Smooth muscle cell (in vitro differentiated cells): ENCODE results near the gene HOXC5. TPM values are rescaled to one million over a fixed set of nuclear protein-coding genes. Genes with fewer than 3 reads are reported as not detected.

Experiments
- DNase-seq: peaks from one replicate; lab custom pipeline; 2025; ENCODE audit not compliant: unreplicated experiment; lab: John Stamatoyannopoulos, UW
- H2AFZ ChIP-seq: fragments of 200-600 bp; sonication (generic); 2 replicates; pipeline ENCODE4 v1.6.0; 2016; ENCODE audit warnings: antibody characterized with exemption, low read depth, mild to moderate bottlenecking
- H3F3A ChIP-seq: fragments of 200-600 bp; sonication (generic); 2 replicates; pipeline ENCODE4 v1.6.0; 2017; ENCODE audit warnings: antibody characterized with exemption, low read depth
- H3K27ac ChIP-seq: fragments of 200-600 bp; sonication (generic); 2 replicates; pipeline ENCODE4 v1.5.1; 2016; ENCODE audit warnings: low read depth, mild to moderate bottlenecking
- H3K27me3 ChIP-seq: fragments of 200-600 bp; sonication (generic); 2 replicates; pipeline ENCODE4 v1.6.1; 2016; ENCODE audit warnings: low read depth, mild to moderate bottlenecking
- H3K36me3 ChIP-seq: fragments of 200-600 bp; sonication (generic); 2 replicates; pipeline ENCODE4 v1.5.1; 2016; ENCODE audit warnings: low read depth
- H3K4me1 ChIP-seq: fragments of 200-600 bp; sonication (generic); 2 replicates; pipeline ENCODE4 v1.5.1; 2016; ENCODE audit warnings: low read depth
- H3K4me2 ChIP-seq: fragments of 200-600 bp; sonication (generic); 2 replicates; pipeline ENCODE4 v1.6.0; 2016; ENCODE audit warnings: mild to moderate bottlenecking
- H3K4me3 ChIP-seq: fragments of 200-600 bp; sonication (generic); 2 replicates; pipeline ENCODE4 v1.5.1; 2016; ENCODE audit warnings: mild to moderate bottlenecking
- H3K79me2 ChIP-seq: fragments of 200-600 bp; sonication (generic); 2 replicates; pipeline ENCODE4 v1.6.0; 2016; ENCODE audit warnings: low read depth, mild to moderate bottlenecking
- H3K9ac ChIP-seq: fragments of 200-600 bp; sonication (generic); 2 replicates; pipeline ENCODE4 v1.6.0; 2016; ENCODE audit warnings: low read depth
- H3K9me3 ChIP-seq: fragments of 200-600 bp; sonication (generic); replicated peaks from 2 replicates; pipeline ENCODE4 v1.5.1; 2016; ENCODE audit warnings: low read depth
- H4K20me1 ChIP-seq: fragments of 200-600 bp; sonication (generic); 2 replicates; pipeline ENCODE4 v1.6.0; 2016; ENCODE audit warnings: low read depth
- CTCF ChIP-seq: fragments of 200-600 bp; sonication (generic); IDR thresholded peaks from 2 replicates; pipeline ENCODE4 v1.5.1; 2017; ENCODE audit warnings: borderline replicate concordance, mild to moderate bottlenecking, antibody characterized with exemption; ENCODE audit not compliant: insufficient read depth, poor library complexity, severe bottlenecking
- WGBS: methylation state at CpG from one replicate; pipeline ENCODE4 v1.1.7; 2016; ENCODE audit warnings: low lambda C conversion rate; 5-methylcytosine and 5-hydroxymethylcytosine counted together
- polyA plus RNA-seq: library from polyadenylated mRNA; unstranded; fragments of >200 nt; fragmentation: Nextera tagmentation; extraction: Ambion mirVana; gene quantifications from 2 replicates; pipeline ENCODE4 v1.2.1, GENCODE V29; 2016
- total RNA-seq: library from RNA; depleted of rRNA; stranded (reverse); fragments of >200 nt; gene quantifications from 2 replicates; pipeline ENCODE4 v1.2.3, GENCODE V29; 2014

Gene HOXC5
- 1.3 TPM in 1 of 2 replicates, not detected in the other for total RNA-seq
- 0.54 TPM in 1 of 2 replicates, not detected in the other for polyA plus RNA-seq

- Histone ChIP-seq H3K9me3 (no peaks in the 10 kb centered on the region), H3K9ac (no peak within 1 kb of the TSS), H3K79me2 (no peaks in the 10 kb centered on the region), H3K27ac (peak within 1 kb of the TSS; percentile 88), H3F3A (no peaks in the 10 kb centered on the region), H3K36me3 (no peaks in the 10 kb centered on the region), H3K27me3 (peaks cover 99% of the 10 kb centered on the region), H3K4me1 (peaks cover 8% of the 10 kb centered on the region), H3K4me3 (peak within 1 kb of the TSS; percentile 30), H4K20me1 (no peaks in the 10 kb centered on the region), H3K4me2 (peak within 1 kb of the TSS; percentile 94), H2AFZ (no peak within 1 kb of the TSS)
- 4% methylated on average over 12 of the region's 12 CpGs for WGBS
- no peak for DNase-seq
- TF ChIP-seq CTCF, result peak; percentile 93
These were observed at the start of gene HOXC5 for GRCh38 chr12:54032627-54033100. TSS of gene HOXC5 (plus strand) at chr12:54033050. CDS start at chr12:54033123, 73 bp downstream.

- WGBS, result 20% methylated on average over 17 of the region's 17 CpGs
- no peaks in the 10 kb centered on the region for H3K79me2 ChIP-seq
- H3K4me3 ChIP-seq, result no peak overlapping the region
- no peak for TF ChIP-seq CTCF
- peaks cover 100% of the 10 kb centered on the region for H3K27me3 ChIP-seq
- no peaks in the 10 kb centered on the region for H3K36me3 ChIP-seq
- no peaks in the 10 kb centered on the region for H3K9me3 ChIP-seq
- no peaks in the 10 kb centered on the region for H3F3A ChIP-seq
- no peak overlapping the region for H3K27ac ChIP-seq
- H3K9ac ChIP-seq, result no peak overlapping the region
- H3K4me1 ChIP-seq, result no peaks in the 10 kb centered on the region
- H3K4me2 ChIP-seq, result no peak overlapping the region
- H2AFZ ChIP-seq, result no peak overlapping the region
- DNase-seq, result no peak
- H4K20me1 ChIP-seq, result no peaks in the 10 kb centered on the region
These were observed 49.3 kb upstream of the HOXC5 start for GRCh38 chr12:53983568-53983949.

GRCh38 chr12:53983950-53984572 is 48.8 kb upstream of the HOXC5 start:
- H3K27me3 ChIP-seq, result peaks cover 100% of the 10 kb centered on the region
- no peak for DNase-seq
- no peak overlapping the region for H3K9ac ChIP-seq
- no peak overlapping the region for H3K4me3 ChIP-seq
- H3K79me2 ChIP-seq, result no peaks in the 10 kb centered on the region
- no peak overlapping the region for H3K27ac ChIP-seq
- H2AFZ ChIP-seq, result no peak overlapping the region
- no peaks in the 10 kb centered on the region for H4K20me1 ChIP-seq
- TF ChIP-seq CTCF, result no peak
- no peaks in the 10 kb centered on the region for H3F3A ChIP-seq
- H3K9me3 ChIP-seq, result no peaks in the 10 kb centered on the region
- no peak overlapping the region for H3K4me2 ChIP-seq
- no peaks in the 10 kb centered on the region for H3K4me1 ChIP-seq
- 17% methylated on average over 29 of the region's 30 CpGs for WGBS
- no peaks in the 10 kb centered on the region for H3K36me3 ChIP-seq
